HG02642 (cell line): ENCODE measurements around the gene BBOX1.
A peak's percentile ranks its signal among the peaks of the same experiment; 100 is the strongest.
"Not testable (repeated sequence)": the region's sequence is repeated elsewhere in the genome, so short reads cannot be mapped to it uniquely, and the experiment has no call there.

Experiments
- ATAC-seq: cut with Tn5 transposase; IDR thresholded peaks from one replicate; pipeline ENCODE4 v1.9.1; 2021; ENCODE audit warnings: mild to moderate bottlenecking; ENCODE audit not compliant: unreplicated experiment, poor library complexity

Gene BBOX1

DNA sequence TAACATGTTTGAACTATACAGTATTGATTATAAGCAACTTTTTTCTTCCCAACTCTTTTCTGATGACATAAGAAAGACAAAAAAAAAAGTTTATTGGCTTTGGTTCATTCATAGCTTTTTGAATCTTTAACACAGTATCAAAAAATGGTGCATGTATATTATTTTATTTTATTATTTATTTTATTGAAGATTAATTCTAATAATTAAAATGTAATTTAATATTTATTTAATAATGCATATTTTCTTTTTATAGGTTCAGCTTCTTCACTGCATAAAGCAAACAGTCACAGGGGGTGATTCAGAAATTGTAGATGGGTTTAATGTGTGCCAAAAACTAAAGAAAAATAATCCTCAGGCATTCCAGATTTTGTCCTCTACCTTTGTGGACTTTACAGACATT, 78.8 kb downstream of the BBOX1 start:
- ATAC-seq, result no peak

GRCh38 chr11:27120211-27120610, 79.6 kb downstream of the BBOX1 start:
- no peak for ATAC-seq

GRCh38 chr11:27122001-27122400, 81.4 kb downstream of the BBOX1 start:
- no peak for ATAC-seq

DNA sequence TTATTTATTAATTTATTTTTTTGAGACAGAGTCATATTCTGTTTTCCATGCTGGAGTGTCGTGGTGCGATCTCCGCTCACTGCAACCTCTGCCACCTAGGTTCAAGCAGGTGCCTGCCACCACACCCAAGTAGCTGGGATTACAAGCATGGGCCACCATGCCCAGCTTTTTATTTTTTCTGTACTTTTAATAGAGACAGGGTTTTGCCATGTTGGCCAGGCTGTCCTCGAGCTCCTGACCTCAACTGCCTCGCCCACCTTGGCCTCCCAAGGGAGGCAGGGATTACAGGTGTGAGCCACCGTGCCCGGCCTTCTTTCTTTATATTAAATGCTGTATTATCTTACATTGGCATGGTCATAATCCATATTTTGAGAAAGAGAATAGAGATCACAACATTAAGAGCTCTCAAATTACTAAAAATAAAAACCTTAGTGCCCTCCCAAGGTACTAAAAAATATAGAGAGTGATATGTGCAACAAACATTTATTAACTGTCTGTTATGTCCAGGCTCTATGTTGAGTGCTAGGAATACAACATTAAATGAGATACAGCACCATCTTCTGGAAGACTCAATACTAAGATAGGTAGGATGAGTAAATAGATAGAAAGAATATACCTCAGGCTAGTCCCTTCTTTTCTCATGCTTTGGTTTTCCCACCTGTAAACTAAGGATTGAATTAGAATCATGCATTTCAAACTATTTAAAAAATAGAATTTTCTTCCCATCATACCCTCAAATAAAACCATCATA, 84.1 kb downstream of the BBOX1 start:
- no peak for ATAC-seq

DNA sequence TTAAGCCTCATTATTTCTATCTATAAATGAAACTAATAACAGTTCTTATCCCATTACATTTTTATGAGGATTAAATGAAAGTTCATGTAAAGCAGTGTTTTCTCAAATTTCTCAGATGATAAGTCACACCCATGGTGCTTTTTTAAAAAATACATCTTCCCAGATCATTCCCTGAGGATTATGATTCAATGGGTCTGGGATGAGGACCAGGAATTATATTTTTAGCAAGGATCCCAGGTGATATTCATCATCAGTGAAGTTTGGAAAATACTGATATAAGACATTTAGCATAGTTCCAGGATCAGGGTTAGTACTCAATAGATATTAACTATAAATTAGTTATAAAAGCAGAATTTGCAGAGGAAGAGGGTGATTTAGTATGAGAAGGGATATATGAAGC, 89.1 kb downstream of the BBOX1 start:
- no peak for ATAC-seq

DNA sequence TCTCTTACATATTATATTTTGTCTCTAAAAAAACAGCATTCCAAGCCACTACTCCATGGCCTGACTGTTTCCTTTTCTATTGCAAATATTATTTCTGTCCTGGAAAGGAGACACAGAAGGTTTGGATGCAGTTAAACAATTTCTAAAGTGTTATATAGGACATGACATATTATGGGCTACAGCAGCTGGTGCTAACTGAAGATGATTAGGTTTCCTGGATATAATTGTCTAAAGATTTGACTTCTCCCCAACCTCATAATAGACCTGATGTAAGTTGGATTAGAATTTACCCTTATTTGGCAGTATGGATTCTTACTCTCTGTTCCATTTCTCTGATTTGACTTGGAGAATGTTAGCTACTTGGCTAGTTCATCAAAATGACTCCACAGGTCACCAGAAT, 90.2 kb downstream of the BBOX1 start:
- no peak for ATAC-seq

GRCh38 chr11:27135924-27136329, 95.3 kb downstream of the BBOX1 start:
- not testable (repeated sequence) for ATAC-seq

GRCh38 chr11:27138716-27139115, 98.1 kb downstream of the BBOX1 start:
- ATAC-seq, result no peak

DNA sequence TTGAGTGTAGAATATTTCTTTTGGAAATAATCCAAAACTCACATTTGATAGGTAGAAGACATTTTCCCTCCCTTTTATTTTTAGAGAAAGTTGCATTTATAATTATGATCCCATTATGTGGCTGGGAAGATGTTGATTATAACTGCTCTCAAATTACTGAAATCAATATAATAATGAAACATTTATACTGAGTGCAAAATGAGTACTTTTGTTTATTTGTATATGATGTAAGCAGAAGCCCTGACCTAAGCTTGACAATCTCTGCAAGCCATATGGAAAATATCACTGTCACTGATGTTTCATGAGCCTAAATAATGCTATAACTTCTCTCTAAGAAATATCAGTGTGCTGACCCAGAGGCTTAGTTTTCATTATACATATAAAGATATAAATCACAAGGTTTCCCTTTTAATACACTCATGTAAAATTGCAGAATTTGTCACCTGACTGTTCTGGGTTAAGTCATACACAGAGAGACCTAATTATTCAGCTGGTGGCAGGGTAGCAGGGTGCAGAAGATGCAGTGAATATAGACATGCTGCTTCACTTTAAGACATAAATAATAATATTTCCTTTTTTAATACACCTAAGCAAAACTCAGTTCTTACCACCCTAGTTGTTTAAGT, 99.2 kb downstream of the BBOX1 start:
- ATAC-seq, result no peak

DNA sequence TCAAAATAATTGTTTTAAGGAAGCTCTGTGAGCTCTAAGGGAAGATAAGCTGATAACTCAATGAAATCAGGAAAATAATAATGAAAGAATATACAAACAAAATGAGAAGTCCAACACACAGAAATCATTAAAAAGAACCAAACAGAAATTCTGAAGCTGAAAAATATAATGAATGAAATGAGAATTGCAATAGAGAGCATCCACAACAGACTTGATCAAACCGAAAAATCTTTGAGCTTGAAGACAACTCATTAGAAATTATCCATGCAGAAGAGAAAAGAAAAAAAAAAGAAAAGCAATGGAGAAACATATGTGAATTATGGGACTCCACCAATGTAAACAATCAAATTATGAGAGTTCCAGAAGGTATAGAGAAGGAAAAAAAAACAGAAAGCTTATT, 101.0 kb downstream of the BBOX1 start:
- no peak for ATAC-seq

GRCh38 chr11:27147916-27148315, 107.3 kb downstream of the BBOX1 start:
- ATAC-seq, result no peak

DNA sequence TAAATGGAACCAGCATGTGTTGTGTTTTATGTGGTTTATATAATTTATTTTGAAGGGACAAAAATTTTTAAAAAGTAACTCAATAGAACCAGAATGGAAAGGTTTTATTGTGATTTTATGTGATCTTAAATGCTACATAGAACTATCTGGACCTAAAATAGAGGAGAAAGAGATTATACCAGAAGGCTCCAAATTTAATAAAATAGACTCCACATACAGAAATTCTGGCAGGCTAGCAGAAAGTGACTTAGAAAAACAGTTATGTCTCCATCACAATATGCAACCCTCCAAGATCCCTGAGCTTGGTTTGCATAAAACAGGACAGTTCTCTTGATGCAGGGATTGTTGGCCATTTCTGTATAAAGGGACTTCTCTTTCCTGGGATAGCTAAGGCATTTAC, 107.9 kb downstream of the BBOX1 start:
- no peak for ATAC-seq

GRCh38 chr11:27150098-27150497, 109.5 kb downstream of the BBOX1 start:
- ATAC-seq, result no peak

DNA sequence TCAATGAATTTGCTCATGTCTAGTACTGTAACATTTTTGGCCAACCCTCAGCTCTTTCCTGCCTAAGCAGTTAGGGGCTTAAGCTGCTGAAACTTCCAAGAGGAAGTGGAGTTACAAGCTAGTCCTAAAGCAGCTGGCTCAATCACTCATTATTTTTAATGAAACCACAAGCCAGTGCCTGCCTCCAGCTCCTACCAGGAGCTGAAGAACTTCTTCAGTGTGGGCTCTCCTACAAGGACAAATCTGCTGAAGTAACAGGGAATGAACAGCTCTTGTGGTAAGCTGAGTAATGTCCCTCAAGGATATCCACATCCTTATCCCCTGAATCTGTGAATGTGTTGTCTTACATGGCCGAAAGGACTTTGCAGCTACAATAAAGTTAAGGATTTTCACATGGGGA, 112.5 kb downstream of the BBOX1 start:
- ATAC-seq, result no peak

DNA sequence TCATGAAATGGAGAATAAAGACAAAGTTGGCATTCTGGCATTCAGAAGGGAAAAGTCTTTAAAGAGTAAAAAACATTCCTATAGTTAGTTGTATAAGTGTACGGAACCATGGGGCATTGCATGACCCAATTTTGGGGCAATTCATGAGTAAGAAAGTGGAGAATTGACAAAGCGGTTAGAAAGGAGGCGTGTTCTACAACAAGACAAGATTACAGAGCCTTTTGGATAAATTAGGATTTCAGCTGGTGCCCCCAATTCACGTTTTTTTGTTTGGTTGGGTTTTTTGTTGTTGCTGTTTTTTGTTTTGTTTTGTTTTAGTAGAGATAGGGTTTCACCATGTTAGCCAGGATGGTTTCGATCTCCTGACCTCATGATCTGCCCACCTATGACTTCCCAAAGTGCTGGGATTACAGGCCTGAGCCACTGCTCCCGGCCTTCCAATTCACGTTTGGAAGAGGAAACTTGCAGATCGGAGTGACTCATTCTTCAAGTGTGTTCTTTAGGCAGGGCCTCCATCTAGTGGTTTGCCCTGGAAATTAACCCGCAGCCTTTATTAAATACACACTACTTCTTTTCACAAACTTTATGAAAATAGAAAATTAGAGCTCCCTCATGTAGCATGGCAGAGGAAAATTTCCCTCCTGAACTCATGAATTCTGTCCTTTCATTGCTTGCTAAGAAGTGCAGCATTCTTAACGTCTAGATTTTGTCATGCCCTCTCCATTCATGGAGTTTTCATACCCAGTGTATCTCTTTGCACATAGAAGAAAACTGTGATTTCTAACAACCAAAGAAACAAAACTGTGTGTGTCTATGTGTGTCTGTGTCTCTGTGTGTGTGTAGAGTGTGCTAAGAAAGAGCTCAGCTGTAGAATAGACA, 118.1 kb downstream of the BBOX1 start:
- ATAC-seq, result peak; percentile 64

DNA sequence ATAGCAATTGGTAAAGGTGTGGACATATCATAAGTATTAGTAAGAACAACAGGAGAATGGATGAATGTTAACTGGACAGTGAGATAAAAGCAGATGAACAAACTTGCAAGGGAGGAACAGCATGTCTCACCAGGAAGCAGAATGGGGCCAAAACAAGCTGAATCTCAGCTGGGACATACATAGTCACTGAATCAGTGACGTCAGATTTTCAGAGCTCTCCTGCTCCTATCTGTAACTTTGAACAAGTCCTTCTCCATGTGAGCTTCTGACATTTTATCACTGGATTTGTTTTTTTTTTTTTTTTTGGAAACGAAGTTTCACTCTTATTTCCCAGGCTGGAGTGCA, 118.7 kb downstream of the BBOX1 start:
- no peak for ATAC-seq

DNA sequence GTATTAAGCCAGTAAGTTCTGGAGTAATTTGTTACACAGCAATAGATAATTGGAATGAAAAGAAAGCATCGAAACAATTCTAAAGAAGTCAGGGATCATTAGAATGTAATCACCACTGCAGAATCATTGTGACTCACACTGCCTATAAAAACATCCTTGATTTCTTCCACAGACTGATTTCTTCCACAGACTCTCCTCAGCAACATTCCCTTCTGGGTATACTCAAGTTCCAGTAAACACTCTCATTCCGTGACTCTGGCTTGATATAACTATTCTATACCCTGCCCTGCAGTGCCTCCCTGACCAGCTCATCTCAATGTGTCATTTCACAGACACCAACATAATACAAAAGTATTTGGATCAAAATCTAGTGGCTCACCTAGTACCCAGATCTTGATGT, 120.5 kb downstream of the BBOX1 start:
- no peak for ATAC-seq

GRCh38 chr11:27162237-27162636, 121.6 kb downstream of the BBOX1 start:
- ATAC-seq, result no peak

GRCh38 chr11:27166130-27166529, 125.5 kb downstream of the BBOX1 start:
- ATAC-seq, result no peak

- ATAC-seq, result no peak
Observed at GRCh38 chr11:27171376-27171958, 130.9 kb downstream of the BBOX1 start.

- ATAC-seq, result no peak
Observed at GRCh38 chr11:27173545-27173944, 132.9 kb downstream of the BBOX1 start.
